Measurements from ENCODE around the gene VAV2.
"Not testable (repeated sequence)": the region's sequence is repeated elsewhere in the genome, so short reads cannot be mapped to it uniquely, and the experiment has no call there.

The VAV2 gene

GRCh38 chr9:133918111-133918813 lies 73.9 kb downstream of the VAV2 start:
- DNase-seq (ENCODE audit: low read depth in 1 of 2, low spot score in 1 of 2), result no peak

DNA sequence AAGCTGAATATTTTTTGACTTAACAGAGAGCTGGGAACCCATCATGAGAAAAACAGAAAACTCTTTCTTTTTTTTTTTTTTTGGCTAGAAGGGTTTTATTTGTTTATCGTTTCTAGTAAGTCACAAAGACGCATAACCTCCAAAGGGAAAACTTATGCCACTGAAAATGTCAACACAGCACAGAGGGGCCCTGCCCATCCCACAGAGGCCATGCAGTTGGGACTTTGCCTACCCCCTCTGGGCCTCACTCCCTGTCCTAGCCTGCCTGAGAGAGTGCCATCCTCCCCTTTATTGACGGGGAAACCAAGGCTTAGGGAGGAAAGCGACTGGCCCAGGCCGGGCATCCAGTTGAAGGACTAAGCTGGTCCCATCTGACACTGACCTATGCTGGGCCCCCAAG lies 74.7 kb downstream of the VAV2 start:
- no peak for DNase-seq (ENCODE audit: low read depth in 1 of 2, low spot score in 1 of 2)

GRCh38 chr9:133916159-133916541 lies 76.0 kb downstream of the VAV2 start:
- DNase-seq (ENCODE audit: low read depth in 1 of 2, low spot score in 1 of 2), result no peak

DNA sequence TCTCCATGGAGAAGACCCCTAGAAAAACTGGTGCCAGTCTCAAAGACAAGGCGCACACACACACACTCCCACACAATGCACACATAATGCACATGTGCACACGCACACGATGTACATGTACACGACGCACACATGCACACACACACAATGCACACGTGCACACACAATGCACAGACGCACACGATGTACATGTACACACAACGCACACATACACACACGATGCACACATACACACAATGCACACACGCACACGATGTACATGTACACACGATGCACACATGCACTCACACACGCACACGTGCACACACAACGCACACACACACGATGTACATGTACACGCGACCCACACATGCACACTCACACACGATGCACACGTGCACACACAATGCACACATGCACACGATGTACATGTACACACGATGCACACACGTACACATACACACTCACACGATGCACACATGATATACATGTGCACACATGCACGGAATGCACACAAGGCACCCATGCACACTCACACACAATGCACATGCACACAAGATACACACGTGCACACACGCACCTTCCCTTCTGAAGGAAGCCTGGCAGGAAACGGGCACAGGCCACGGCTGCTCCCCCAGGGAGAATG lies 76.5 kb downstream of the VAV2 start:
- DNase-seq (ENCODE audit: low read depth in 1 of 2, low spot score in 1 of 2), result no peak

- DNase-seq (ENCODE audit: low read depth in 1 of 2, low spot score in 1 of 2), result no peak
Measured at GRCh38 chr9:133914442-133915342, 77.4 kb downstream of the VAV2 start.

- no peak for DNase-seq (ENCODE audit: low read depth in 1 of 2, low spot score in 1 of 2)
Measured at GRCh38 chr9:133913571-133914369, 78.4 kb downstream of the VAV2 start.

- no peak for DNase-seq (ENCODE audit: low read depth in 1 of 2, low spot score in 1 of 2)
Measured at GRCh38 chr9:133910855-133911514, 81.1 kb downstream of the VAV2 start.

DNA sequence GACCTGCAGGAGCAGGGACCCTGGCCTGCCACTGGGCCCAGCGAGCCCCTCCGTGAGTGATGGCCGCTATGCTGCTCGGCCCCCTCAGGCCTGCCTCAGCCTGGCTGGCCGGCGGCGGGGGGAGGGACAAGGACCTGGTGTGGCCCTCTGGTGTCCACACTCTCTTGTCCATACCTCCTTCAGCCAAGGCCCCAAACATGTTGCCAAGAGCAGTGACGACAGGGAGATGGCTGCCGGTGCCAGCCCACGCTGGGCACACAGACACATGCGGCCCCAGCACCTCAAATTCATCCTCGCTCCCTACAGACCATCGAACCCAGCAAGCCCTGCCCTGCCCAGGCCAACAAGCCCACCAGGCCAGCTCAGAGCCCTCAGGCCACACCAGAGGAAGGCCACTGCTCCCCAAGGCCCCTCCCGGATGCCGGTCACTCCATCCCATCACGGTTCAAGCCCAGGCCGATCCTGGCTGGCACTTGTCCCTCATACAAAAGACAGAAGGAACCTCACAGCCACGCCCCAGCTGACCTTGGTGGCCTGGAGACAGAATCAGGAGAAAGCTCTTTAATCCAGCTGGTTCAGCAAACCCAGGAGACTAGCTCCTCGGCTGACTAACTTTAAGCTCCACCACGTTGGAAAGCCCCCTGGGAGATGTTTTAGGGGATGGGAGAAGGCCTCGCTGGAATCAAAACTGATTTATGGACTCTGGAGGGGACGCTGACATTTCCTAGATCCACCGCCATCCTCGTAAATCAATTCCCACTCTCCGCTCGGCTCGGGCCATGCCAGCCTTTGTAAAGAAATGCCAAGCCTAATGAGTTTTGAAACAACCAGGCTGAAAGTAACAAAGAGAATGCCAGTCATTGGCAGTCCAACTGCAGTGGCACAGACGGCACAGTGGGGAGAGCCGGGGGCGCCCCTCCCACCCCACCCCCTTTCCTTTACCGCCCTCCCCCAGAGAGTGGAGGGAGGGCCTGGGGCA lies 84.9 kb downstream of the VAV2 start:
- no peak for DNase-seq (ENCODE audit: low read depth in 1 of 2, low spot score in 1 of 2)

DNA sequence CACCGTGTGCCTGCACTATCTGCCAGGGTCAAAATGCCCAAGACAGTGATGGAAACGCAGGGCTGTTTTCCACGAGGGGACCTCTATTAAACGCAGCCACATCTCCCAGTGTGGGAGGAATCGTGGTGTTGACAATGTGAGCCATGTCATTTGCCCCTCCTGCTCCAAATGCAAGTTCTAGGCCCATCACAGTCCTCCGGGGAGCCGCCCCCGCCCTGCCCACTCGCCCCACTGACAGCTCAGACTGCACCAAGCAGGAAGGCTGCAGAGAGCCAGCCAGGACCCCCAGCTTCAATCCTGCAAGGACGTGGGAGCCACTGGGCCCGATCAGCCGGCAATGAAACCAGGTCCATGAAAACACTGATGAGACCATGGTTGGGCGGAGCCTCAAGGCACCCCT lies 85.9 kb downstream of the VAV2 start:
- DNase-seq (ENCODE audit: low read depth in 1 of 2, low spot score in 1 of 2), result no peak

- DNase-seq (ENCODE audit: low read depth in 1 of 2, low spot score in 1 of 2), result no peak
Measured at GRCh38 chr9:133905493-133905892, 86.6 kb downstream of the VAV2 start.

DNA sequence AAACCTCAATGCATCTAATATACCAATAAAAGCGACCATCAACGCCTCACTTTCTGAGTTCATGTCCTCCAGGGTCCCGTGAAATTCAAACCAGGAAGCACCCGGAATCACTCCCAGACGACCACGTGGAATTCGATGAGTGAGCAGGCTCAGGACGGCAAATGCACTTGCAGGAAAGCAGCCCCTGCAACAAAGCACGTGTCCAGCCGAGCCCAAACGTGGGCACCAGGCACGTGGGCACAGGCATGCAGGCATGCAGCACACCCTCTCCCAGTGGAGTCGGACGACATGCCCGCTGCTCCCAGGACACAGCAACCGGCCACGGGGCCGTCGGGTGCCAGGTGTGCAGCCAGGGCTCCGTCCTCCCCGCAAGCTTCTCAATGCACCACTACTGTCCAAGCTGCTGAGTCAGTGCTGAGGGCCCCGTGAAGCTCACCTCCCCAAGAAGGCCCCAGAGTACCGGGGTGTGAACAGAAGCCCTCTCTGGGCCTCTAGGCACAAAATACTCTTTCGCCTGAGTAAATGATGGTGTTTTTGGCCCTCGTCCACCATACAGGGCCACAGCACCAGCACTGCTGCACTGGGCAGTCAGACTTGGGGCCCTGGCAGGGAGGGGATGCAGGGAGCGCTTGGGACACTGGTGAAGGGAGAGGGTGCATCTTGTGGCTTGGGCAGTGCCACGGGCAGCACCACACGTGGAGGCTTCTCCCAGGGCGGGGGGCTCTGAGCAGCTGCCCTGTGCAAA lies 87.6 kb downstream of the VAV2 start:
- no peak for DNase-seq (ENCODE audit: low read depth in 1 of 2, low spot score in 1 of 2)

GRCh38 chr9:133901184-133901835 lies 90.8 kb downstream of the VAV2 start:
- no peak for DNase-seq (ENCODE audit: low read depth in 1 of 2, low spot score in 1 of 2)

GRCh38 chr9:133897675-133898074 lies 94.4 kb downstream of the VAV2 start:
- DNase-seq (ENCODE audit: low read depth in 1 of 2, low spot score in 1 of 2), result no peak

DNA sequence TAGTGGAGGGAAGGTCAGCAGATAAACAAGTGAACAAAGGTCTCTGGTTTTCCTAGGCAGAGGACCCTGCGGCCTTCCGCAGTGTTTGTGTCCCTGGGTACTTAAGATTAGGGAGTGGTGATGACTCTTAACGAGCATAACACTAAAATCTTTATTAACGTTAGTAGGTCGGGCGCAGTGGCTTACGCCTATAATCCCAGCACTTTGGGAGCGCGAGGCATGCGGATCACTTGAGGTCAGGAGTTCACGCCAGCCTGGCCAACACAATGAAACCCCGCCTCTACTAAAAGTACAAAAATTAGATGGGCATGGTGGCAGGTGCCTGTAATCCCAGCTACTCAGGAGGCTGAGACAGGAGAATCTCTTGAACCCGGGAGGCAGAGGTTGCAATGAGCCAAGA lies 96.1 kb downstream of the VAV2 start:
- not testable (repeated sequence) for DNase-seq (ENCODE audit: low read depth in 1 of 2, low spot score in 1 of 2)

- DNase-seq (ENCODE audit: low read depth in 1 of 2, low spot score in 1 of 2), result no peak
Measured at GRCh38 chr9:133895335-133895734, 96.8 kb downstream of the VAV2 start.

GRCh38 chr9:133894377-133895321 lies 97.5 kb downstream of the VAV2 start:
- no peak for DNase-seq (ENCODE audit: low read depth in 1 of 2, low spot score in 1 of 2)

Data from stimulated activated CD4-positive, alpha-beta T cell treated with anti-CD3 and anti-CD28 coated beads, Interleukin-15, amount 100 ng/mL, for 1 hour (primary cell).